ENCODE measurements around the gene ZHX3. TPM values are rescaled to one million over a fixed set of nuclear protein-coding genes. Genes with fewer than 3 reads are reported as not detected.

ZHX3 gene
- total and polyA plus RNA-seq, 2 of the 13 experiments (the other 11 are each of a cell fraction or from before 2014, with no cell fraction given) = 8.4 to 11.7 TPM

- TF ChIP-seq ZNF543 (CRISPR knock-in tag; IDR thresholded peaks at IDR 0.05) (no peak), FOXJ3 (CRISPR knock-in tag; IDR thresholded peaks at IDR 0.05; ENCODE audit: borderline replicate concordance) (no peak), HOXA3 (CRISPR knock-in tag; IDR thresholded peaks at IDR 0.05) (no peak; the same call in 1 of the 2 replicates), ZBTB38 (CRISPR knock-in tag; IDR thresholded peaks at IDR 0.05) (peak; percentile 84), ZNF616 (CRISPR knock-in tag; IDR thresholded peaks at IDR 0.05; ENCODE audit: low read depth) (peak; percentile 23; the same call in 1 of the 2 replicates), ADNP (CRISPR knock-in tag; IDR thresholded peaks at IDR 0.05) (peak; percentile 60; the same call in 1 of the 2 replicates), ZNF589 (CRISPR knock-in tag; conservative IDR thresholded peaks at IDR 0.05) (no peak), ZGPAT (CRISPR knock-in tag; IDR thresholded peaks at IDR 0.05) (peak; percentile 77; the same call in 1 of the 2 replicates), SMARCE1 (IDR thresholded peaks at IDR 0.05; ENCODE audit: borderline replicate concordance) (no peak), ZKSCAN1 (IDR thresholded peaks at IDR 0.05; ENCODE audit: low read length) (0 out of 2 replicates have a peak, but pooled peaks have one; percentile 9), MAFG (CRISPR knock-in tag; IDR thresholded peaks at IDR 0.05) (no peak; the same call in 1 of the 2 replicates), FOXK1 (CRISPR knock-in tag; IDR thresholded peaks at IDR 0.05; ENCODE audit: borderline replicate concordance, low read depth) (peak; percentile 44; the same call in 1 of the 2 replicates), SIX1 (CRISPR knock-in tag; IDR thresholded peaks at IDR 0.05; ENCODE audit: borderline replicate concordance) (no peak; the same call in 1 of the 2 replicates), TBP (CRISPR knock-in tag; IDR thresholded peaks at IDR 0.05) (no peak)
- TF ChIP-seq, protein P1, sequence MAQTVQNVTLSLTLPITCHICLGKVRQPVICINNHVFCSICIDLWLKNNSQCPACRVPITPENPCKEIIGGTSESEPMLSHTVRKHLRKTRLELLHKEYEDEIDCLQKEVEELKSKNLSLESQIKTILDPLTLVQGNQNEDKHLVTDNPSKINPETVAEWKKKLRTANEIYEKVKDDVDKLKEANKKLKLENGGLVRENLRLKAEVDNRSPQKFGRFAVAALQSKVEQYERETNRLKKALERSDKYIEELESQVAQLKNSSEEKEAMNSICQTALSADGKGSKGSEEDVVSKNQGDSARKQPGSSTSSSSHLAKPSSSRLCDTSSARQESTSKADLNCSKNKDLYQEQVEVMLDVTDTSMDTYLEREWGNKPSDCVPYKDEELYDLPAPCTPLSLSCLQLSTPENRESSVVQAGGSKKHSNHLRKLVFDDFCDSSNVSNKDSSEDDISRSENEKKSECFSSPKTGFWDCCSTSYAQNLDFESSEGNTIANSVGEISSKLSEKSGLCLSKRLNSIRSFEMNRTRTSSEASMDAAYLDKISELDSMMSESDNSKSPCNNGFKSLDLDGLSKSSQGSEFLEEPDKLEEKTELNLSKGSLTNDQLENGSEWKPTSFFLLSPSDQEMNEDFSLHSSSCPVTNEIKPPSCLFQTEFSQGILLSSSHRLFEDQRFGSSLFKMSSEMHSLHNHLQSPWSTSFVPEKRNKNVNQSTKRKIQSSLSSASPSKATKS (CRISPR knock-in tag; IDR thresholded peaks at IDR 0.05) = 0 out of 2 replicates have a peak, but pooled peaks have one; percentile 78
- TF ChIP-seq, protein P2, sequence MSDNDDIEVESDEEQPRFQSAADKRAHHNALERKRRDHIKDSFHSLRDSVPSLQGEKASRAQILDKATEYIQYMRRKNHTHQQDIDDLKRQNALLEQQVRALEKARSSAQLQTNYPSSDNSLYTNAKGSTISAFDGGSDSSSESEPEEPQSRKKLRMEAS (IDR thresholded peaks at IDR 0.05) = peak; percentile 63; the same call in 1 of the 2 replicates
- TF ChIP-seq, protein P3, sequence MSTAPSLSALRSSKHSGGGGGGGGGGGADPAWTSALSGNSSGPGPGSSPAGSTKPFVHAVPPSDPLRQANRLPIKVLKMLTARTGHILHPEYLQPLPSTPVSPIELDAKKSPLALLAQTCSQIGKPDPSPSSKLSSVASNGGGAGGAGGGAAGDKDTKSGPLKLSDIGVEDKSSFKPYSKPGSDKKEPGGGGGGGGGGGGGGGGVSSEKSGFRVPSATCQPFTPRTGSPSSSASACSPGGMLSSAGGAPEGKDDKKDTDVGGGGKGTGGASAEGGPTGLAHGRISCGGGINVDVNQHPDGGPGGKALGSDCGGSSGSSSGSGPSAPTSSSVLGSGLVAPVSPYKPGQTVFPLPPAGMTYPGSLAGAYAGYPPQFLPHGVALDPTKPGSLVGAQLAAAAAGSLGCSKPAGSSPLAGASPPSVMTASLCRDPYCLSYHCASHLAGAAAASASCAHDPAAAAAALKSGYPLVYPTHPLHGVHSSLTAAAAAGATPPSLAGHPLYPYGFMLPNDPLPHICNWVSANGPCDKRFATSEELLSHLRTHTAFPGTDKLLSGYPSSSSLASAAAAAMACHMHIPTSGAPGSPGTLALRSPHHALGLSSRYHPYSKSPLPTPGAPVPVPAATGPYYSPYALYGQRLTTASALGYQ (CRISPR knock-in tag; IDR thresholded peaks at IDR 0.05) = no peak
- TF ChIP-seq, protein P4, sequence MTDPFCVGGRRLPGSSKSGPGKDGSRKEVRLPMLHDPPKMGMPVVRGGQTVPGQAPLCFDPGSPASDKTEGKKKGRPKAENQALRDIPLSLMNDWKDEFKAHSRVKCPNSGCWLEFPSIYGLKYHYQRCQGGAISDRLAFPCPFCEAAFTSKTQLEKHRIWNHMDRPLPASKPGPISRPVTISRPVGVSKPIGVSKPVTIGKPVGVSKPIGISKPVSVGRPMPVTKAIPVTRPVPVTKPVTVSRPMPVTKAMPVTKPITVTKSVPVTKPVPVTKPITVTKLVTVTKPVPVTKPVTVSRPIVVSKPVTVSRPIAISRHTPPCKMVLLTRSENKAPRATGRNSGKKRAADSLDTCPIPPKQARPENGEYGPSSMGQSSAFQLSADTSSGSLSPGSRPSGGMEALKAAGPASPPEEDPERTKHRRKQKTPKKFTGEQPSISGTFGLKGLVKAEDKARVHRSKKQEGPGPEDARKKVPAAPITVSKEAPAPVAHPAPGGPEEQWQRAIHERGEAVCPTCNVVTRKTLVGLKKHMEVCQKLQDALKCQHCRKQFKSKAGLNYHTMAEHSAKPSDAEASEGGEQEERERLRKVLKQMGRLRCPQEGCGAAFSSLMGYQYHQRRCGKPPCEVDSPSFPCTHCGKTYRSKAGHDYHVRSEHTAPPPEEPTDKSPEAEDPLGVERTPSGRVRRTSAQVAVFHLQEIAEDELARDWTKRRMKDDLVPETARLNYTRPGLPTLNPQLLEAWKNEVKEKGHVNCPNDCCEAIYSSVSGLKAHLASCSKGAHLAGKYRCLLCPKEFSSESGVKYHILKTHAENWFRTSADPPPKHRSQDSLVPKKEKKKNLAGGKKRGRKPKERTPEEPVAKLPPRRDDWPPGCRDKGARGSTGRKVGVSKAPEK (CRISPR knock-in tag; IDR thresholded peaks at IDR 0.05; ENCODE audit: borderline replicate concordance) = 0 out of 2 replicates have a peak, but pooled peaks have one; percentile 87
- TF ChIP-seq, protein P5, sequence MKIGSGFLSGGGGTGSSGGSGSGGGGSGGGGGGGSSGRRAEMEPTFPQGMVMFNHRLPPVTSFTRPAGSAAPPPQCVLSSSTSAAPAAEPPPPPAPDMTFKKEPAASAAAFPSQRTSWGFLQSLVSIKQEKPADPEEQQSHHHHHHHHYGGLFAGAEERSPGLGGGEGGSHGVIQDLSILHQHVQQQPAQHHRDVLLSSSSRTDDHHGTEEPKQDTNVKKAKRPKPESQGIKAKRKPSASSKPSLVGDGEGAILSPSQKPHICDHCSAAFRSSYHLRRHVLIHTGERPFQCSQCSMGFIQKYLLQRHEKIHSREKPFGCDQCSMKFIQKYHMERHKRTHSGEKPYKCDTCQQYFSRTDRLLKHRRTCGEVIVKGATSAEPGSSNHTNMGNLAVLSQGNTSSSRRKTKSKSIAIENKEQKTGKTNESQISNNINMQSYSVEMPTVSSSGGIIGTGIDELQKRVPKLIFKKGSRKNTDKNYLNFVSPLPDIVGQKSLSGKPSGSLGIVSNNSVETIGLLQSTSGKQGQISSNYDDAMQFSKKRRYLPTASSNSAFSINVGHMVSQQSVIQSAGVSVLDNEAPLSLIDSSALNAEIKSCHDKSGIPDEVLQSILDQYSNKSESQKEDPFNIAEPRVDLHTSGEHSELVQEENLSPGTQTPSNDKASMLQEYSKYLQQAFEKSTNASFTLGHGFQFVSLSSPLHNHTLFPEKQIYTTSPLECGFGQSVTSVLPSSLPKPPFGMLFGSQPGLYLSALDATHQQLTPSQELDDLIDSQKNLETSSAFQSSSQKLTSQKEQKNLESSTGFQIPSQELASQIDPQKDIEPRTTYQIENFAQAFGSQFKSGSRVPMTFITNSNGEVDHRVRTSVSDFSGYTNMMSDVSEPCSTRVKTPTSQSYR (CRISPR knock-in tag; IDR thresholded peaks at IDR 0.05; ENCODE audit: borderline replicate concordance) = peak; percentile 7; the same call in 1 of the 2 replicates
Measured at GRCh38 chr20:41339957-41340326, 22.4 kb upstream of the ZHX3 start (continued).
